Activated T-cell treated with anti-CD3 and anti-CD28 coated beads for 1 hour (primary cell): ENCODE measurements around the gene FAM161A.
"Not testable (repeated sequence)": the region's sequence is repeated elsewhere in the genome, so short reads cannot be mapped to it uniquely, and the experiment has no call there.

Source experiments
- DNase-seq: peaks from one replicate; pipeline ENCODE4 v3.0.0-alpha.2; 2020; ENCODE audit warnings: low read depth

Gene FAM161A

DNA sequence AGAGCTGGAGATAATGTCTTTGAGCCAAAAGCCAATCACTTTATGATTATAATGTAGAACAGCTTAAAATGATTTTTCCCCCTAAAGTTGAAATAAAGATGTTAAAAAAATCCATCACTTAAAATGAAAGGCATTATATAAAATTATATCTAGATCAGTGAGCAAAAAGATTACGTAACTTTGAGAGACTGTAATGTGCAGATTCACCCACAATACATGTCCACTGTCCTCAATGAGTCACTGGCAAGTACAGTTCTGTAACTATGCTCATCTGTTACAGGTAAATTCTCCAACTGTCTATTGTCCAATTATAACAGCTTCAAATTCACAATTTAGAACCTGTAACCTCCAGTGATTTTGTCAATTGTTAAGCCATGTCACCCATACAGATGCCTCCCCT lies 19.0 kb downstream of the FAM161A start:
- DNase-seq: no peak

- no peak for DNase-seq
Measured at GRCh38 chr2:61833971-61834370, 19.9 kb downstream of the FAM161A start.

- DNase-seq: no peak
Measured at GRCh38 chr2:61832183-61832841, 21.5 kb downstream of the FAM161A start.

DNA sequence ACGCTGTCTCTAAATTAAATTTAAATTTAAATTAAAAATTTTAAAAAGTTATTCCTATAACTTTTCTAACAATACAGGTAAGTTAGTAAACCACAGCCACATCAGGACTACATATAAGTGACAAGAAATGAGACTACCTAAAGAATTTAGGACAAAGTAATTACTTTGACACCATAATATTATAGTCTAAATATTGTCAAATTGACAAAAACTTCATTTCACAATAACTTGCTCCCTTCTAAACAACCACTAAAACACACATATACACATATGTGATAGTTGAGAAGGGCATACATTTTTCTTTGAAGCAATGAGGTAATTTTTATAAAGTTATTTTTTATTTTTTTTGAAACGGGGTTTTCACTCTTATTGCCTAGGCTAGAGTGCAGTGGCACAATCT lies 31.6 kb downstream of the FAM161A start:
- no peak for DNase-seq

DNA sequence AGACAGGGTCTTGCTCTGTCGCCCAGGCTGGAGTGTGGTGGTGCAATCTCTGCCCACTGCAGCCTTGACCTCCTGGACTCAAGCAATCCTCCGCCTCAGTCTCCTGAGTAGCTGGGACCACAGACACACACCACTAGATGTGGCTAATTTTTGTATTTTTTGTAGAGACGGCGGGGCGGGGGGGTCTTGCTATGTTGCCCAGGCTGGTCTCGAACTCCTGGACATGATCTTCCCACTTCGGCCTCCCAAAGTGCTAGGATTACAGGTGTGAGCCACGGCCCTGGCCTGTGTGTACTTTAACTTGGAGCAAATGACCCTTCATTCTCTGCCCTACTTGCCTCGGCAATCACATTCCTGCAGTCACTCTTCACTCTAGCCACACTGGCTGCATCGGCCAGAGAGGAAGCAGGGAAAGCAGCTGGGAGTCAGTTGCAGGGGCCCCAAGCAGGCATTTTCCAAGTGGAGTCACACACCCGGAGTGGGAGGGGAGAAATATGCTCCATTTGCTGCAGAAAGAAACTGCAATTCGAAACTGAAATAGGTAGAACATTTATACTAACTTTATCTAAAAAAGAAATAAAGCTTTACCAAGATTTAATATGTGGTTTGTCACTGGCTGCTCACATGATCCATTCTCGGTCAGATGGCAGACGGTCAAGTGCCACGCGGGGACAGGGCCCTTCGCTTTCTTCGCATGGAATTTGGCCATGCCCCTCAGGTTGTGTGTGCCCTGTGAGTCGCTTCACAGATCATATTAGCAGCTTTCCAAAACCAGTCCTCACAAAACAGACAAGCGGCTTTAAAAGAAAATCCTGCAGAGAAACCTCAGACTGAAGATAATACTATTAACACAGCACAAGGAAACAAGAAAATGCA lies 37.1 kb downstream of the FAM161A start:
- DNase-seq: no peak

DNA sequence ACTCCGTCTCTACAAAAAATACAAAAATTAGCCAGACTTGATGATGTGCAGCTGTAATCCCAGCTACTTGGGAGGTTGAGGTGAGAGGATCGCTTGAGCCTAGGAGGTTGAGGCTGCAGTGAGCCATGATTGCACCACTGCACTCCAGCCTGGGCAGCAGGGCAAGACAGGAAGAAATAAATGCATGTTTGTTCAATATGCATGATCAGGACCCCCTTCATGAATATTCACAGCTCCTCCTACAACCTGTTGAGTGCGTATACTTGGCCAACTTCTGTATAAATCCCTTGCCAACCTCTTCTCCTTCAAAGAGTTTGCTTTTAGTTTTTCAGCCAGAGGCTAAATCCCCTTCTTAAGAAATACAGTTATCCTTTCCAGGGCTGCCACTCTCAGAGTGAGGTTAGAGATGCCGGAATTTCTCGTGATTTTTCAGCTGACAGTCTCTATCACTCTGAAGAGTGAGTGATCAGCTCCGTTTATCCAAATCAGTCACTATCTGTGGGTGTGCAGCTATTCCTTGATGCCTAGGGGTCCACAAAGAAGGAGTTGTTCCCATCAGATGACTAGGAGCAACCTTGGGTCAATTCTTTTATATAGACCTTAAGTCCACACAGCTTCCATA lies 39.2 kb downstream of the FAM161A start:
- no peak for DNase-seq

GRCh38 chr2:61813314-61813713 lies 40.5 kb downstream of the FAM161A start:
- not testable (repeated sequence) for DNase-seq

DNA sequence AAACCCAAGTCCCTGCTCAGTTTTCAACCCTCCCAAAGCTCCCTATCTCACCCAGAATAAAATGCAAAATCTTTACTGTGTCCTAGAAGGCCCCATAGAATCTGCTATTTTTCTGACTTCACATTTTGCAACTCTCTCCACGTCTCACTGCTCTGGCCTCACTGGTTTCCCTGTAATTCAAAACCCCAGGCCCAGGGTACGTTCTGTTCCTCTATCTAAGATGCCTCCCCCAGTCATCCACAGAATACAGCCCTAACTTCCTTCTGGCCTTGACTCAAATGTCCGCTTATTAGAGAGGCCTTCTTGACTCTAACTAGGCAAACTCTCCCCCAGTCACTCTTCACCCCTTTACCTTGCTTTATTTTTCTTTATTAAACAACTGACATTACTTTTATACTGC lies 42.0 kb downstream of the FAM161A start:
- no peak for DNase-seq

DNA sequence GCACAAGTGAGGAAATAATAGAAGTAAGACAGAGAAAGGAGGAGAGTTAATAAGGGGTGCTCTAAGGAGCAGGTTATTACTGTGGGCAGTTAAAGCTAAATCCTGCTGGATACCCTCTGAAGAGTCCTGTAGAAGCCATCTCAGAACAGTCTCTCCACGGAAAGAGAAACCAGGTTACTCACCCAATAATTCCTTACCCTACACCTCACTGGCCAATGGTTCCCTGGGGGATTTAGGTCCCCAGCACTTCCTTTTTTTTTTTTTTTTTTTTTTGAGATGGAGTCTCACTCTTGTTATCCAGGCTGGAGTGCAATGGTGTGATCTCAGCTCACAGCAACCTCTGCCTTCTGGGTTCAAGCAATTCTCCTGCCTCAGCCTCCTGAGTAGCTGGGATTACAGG lies 43.7 kb downstream of the FAM161A start:
- not testable (repeated sequence) for DNase-seq

GRCh38 chr2:61808693-61809092 lies 45.2 kb downstream of the FAM161A start:
- DNase-seq: not testable (repeated sequence)

DNA sequence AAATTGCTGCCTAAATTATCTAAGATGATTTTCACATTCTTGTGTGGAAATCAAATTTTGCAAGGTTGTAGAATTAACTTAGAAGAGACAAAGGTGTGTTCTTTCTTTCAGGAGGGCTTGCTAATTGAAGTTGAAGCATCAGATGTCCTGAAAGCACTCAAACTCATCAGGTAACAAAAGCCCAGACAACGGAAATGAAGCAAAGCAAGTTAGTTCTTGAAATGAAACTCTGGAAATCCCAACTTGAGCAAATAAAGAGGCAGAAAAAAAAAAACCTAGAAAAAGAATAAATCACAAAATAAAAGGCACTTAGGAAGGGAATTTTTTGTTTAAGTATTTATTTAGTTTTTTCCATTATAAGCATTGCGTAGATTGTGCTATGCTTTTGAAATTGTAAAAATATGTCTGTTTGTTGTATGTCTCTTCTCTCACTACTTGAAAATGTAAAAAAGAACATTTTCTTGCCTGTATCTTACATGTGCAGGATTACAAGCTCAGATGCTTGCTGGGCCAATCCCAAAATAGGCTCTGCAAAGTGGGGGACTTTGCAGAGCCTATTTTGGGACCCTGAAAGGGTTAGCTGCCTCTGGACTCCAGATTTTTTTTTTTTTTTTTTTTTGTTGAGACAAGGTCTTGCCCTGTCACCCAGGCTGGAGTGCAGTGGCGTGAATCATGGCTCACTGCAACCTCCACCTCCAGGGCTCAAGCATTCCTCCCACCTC lies 46.7 kb downstream of the FAM161A start:
- DNase-seq: no peak

- DNase-seq: no peak
Measured at GRCh38 chr2:61802548-61802947, 51.3 kb downstream of the FAM161A start.

GRCh38 chr2:61799099-61799498 lies 54.8 kb downstream of the FAM161A start:
- DNase-seq: no peak

DNA sequence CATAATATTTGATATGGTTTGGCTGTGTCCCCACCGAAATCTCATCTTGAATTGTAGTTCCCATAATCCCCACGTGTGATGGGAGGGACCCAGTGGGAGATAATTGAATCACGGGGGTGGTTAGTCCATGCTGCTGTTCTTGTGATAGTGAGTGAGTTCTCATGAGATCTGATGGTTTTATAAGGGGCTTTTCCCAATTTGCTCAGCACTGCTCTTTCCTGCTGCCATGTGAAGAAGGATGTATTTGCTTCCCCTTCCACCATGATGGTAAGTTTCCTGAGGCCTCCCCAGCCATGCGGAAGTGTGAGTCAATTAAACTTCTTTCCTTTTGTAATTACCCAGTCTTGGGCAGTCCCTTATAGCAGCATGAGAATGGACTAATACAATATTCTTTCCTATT lies 56.4 kb downstream of the FAM161A start:
- not testable (repeated sequence) for DNase-seq

DNA sequence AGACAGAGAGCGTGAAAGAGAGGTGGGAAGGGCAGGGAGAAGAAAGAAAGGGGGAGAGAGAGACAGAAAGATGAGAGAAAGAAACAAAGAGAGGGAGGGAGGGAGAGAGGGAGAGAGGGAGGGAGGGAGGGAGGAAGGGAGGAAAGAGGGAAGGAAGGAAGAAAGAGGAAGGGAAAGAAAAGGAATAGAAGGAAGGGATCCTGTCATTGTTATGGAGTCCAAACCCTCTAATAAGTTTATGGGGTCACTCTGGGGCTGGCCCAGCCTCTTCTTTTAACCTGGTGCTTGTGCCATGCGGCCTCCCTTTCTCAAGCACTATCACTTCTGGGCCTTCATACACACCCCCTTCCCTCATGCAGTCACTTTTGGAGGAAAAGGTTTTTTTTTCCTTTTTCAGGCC lies 58.5 kb downstream of the FAM161A start:
- DNase-seq: no peak

GRCh38 chr2:61793389-61793836 lies 60.4 kb downstream of the FAM161A start:
- DNase-seq: peak; percentile 48

DNA sequence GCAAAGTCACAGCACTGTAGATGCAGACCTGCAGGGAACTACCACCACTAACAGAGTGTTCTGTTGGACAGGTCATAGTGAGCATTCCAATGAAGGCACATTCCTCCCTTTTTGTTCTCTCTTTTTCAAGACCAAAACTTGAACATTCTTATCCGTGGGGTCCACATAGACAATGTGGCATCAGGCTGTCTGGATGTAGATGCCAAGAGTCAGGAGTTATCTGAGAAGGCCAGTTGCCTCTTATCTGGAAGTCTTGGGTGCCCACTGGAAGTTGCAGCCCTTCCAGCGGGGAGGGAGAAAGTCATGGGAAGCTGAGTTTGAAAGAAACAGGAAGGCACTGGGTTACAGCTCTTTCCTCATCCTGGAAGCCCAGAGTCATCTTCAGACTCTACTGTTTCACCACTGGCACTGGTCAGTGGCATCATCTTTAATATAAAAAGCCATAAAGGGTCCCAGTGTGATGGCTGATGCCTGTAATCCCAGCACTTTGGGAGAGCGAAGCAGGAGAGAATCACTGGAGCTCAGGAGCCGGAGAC lies 61.4 kb downstream of the FAM161A start:
- no peak for DNase-seq

DNA sequence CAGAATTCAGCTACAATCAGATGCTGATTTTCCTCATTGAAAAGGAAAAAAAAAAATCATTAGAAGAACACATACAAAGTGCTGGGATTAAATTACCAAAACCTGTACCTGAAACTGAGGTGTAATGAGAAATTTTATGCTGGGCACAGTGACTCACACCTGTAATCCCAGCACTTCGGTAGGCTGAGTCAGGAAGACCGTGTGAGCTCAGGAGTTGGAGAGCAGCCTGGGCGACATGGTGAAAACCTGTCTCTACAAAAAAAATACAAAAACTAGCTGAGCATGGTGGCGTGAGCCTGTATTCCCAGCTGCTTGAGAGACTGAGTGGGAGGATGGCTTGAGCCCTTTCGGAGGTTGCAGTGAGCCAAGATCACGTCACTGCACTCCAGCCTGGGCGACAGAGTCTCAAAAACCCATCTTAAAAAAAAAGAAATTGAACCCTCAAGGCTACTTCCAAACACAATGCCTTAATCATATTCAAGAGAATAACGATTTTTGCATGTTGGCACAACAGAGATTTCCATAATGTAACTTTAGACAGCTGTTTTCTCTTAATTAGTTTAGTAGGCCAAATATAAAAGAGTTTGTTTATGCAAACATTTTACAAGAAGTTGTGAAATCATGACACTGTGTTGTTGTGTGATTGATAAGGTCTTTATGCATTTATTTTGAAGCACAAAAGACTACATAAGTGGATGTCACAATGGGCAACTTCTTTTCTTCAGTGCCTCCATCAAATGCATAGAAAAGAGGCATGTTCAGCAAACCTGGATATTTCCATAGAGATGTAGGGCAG lies 63.9 kb downstream of the FAM161A start:
- no peak for DNase-seq

DNA sequence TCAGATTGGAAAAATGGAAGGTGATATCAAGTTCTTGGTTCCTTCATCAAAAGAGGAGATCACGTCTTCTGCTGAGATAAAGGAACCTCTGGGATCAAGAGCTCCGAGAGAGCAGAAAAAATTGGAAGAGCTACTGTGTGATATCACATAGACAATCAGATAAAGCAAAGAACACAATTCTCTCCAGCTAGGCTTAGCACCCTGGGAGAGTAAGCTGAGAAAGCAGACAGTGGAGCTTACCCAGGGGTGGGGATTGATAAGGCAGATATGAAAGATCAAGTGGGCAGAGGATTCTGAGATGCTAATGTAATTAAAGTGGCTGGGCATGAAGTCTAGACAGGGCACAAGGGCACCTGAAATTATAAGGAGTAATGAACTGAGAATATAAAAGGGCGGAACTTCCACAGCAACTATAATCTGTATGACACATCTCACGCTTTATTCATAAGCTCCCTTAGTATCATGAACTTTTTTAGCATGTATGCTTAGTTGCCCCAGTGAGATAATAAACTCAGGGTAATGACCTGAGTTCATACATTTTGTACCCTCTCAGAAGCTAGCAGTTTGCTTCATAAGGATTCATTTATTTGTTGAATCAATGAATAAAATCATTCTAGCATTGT lies 65.8 kb downstream of the FAM161A start:
- no peak for DNase-seq

DNA sequence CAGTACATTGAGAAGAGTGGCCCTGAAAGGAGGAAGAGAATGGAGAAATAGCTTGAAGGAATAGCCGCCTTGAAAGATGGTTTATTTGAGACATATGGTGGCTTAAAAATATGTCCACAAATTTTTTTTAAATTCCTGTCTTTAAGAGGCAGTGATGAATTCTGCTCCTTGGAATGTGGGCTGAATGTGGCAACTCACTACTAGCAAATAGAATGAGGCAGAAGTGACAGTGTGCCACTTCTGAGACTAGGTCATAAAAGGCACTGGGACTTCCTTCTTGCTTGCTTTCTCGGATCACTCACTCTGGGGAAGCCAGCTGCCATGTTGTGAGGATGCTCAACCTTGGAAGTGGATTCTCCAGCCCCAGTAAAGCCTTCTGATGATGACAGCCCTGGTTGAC lies 67.0 kb downstream of the FAM161A start:
- DNase-seq: no peak

GRCh38 chr2:61785583-61785982 lies 68.3 kb downstream of the FAM161A start:
- no peak for DNase-seq
